HepG2 (cell line): ENCODE results near the gene FFAR1. TPM values are rescaled to one million over a fixed set of nuclear protein-coding genes. Genes with fewer than 3 reads are reported as not detected.

ENCODE experiments used
- CBX1 ChIP-seq: IDR thresholded peaks from one replicate; pipeline ENCODE4 v1.6.1; 2016; ENCODE audit warnings: antibody characterized with exemption, low read depth
- DPF2 ChIP-seq: sonication (generic); formaldehyde crosslinking; IDR thresholded peaks from 2 replicates; pipeline ENCODE4 v1.4.0; 2020; ENCODE audit warnings: mild to moderate bottlenecking, low read depth, missing genetic modification reagents, borderline replicate concordance
- FOXO4 ChIP-seq: sonication (generic); formaldehyde crosslinking; conservative IDR thresholded peaks from 2 replicates; pipeline ENCODE4 v1.8.1; 2023; ENCODE audit warnings: missing genetic modification reagents
- GATA4 ChIP-seq: sonication (generic); IDR thresholded peaks from 2 replicates; pipeline ENCODE4 v1.6.1; 2016; ENCODE audit warnings: antibody characterized with exemption, low read depth, borderline replicate concordance
- HIC2 ChIP-seq: sonication (generic); formaldehyde crosslinking; IDR thresholded peaks from 2 replicates; pipeline ENCODE4 v1.9.0; 2022; ENCODE audit warnings: low read depth, missing genetic modification reagents
- HNF1A ChIP-seq, 2 experiments: sonication (generic) in 1 of 2; formaldehyde crosslinking in 1 of 2; IDR thresholded peaks; 2 replicates each; pipeline versions ENCODE4 v1.4.0 to v1.6.1; 2016 to 2020; ENCODE audit warnings: borderline replicate concordance in 1 of 2, low read depth in 1 of 2, mild to moderate bottlenecking in 1 of 2, missing genetic modification reagents in 1 of 2
- HOXD1 ChIP-seq: sonication (generic); formaldehyde crosslinking; IDR thresholded peaks from 2 replicates; pipeline ENCODE4 v1.5.0; 2020; ENCODE audit warnings: missing genetic modification reagents
- KLF11 ChIP-seq: IDR thresholded peaks from 2 replicates; pipeline ENCODE4 v1.6.1; 2016; ENCODE audit warnings: missing compliant biosample characterization
- NR2C2 ChIP-seq: sonication (generic); formaldehyde crosslinking; IDR thresholded peaks from 2 replicates; pipeline ENCODE4 v1.4.0; 2020; ENCODE audit warnings: missing genetic modification reagents, mild to moderate bottlenecking, moderate library complexity, borderline replicate concordance
- RBAK ChIP-seq: sonication (generic); formaldehyde crosslinking; IDR thresholded peaks from 2 replicates; pipeline ENCODE4 v1.5.1; 2020; ENCODE audit warnings: mild to moderate bottlenecking, missing genetic modification reagents
- SNAPC2 ChIP-seq: sonication (generic); formaldehyde crosslinking; IDR thresholded peaks from 2 replicates; pipeline ENCODE4 v1.8.1; 2022; ENCODE audit warnings: mild to moderate bottlenecking, missing genetic modification reagents
- TFAP4 ChIP-seq: sonication (generic); IDR thresholded peaks from 2 replicates; pipeline ENCODE4 v1.6.1; 2016; ENCODE audit warnings: low read depth, borderline replicate concordance
- U2AF1 ChIP-seq: fragments of 200-400 bp; formaldehyde crosslinking; optimal IDR thresholded peaks from 2 replicates; pipeline ENCODE3; 2017; ENCODE audit warnings: mild to moderate bottlenecking, low read depth, low read length
- ZIK1 ChIP-seq: sonication (generic); formaldehyde crosslinking; IDR thresholded peaks from 2 replicates; pipeline ENCODE4 v1.5.0; 2020; ENCODE audit warnings: mild to moderate bottlenecking, low read depth, missing genetic modification reagents, borderline replicate concordance
- ZNF597 ChIP-seq: sonication (generic); formaldehyde crosslinking; IDR thresholded peaks from 2 replicates; pipeline ENCODE4 v1.5.0; 2020; ENCODE audit warnings: missing genetic modification reagents
- ZNF704 ChIP-seq: sonication (generic); formaldehyde crosslinking; IDR thresholded peaks from 2 replicates; pipeline ENCODE4 v1.8.1; 2023; ENCODE audit warnings: mild to moderate bottlenecking, inconsistent platforms, moderate library complexity, missing genetic modification reagents, borderline replicate concordance
- polyA plus RNA-seq, 8 experiments: library from polyadenylated mRNA; depleted of rRNA in 3 of 8; stranded (reverse) in 7 of 8; unstranded in 1 of 8; fragments of >200 nt; fragmentation: Illumina TruSeq in 4 of 8; extraction: Trizol in 4 of 8; gene quantifications; 2 replicates each; pipeline versions ENCODE4 v1.2.1 to v1.2.3, GENCODE V29; 2011 to 2016; ENCODE audit warnings: low read depth in 4 of 8, missing spikeins in 1 of 8, mixed read lengths in 1 of 8; ENCODE audit not compliant: insufficient read depth in 1 of 8
- total RNA-seq, 5 experiments: library from RNA; depleted of rRNA; stranded (reverse); fragments of >200 nt; fragmentation: Illumina TruSeq; extraction: Trizol; gene quantifications; 2 replicates each; pipeline ENCODE4 v1.2.3, GENCODE V29; 2016; ENCODE audit warnings: low read depth in 1 of 5

The FFAR1 gene
- total and polyA plus RNA-seq, 2 of the 13 experiments (the other 11 are each of a cell fraction or from before 2014, with no cell fraction given), result not detected

- TF ChIP-seq HNF1A (IDR thresholded peaks at IDR 0.05; ENCODE audit: low read depth) (no peak), HNF1A (CRISPR knock-in tag; IDR thresholded peaks at IDR 0.05; ENCODE audit: borderline replicate concordance) (no peak), RBAK (CRISPR knock-in tag) (no peak), ZNF597 (CRISPR knock-in tag) (no peak), SNAPC2 (CRISPR knock-in tag) (0 out of 2 replicates have a peak, but pooled peaks have one; percentile 41), HIC2 (CRISPR knock-in tag) (no peak), GATA4 (no peak), NR2C2 (CRISPR knock-in tag) (no peak), CBX1 (no peak), ZIK1 (no peak), DPF2 (CRISPR knock-in tag) (no peak), FOXO4 (CRISPR knock-in tag) (no peak), HOXD1 (CRISPR knock-in tag) (no peak), U2AF1 (no peak), ZNF704 (CRISPR knock-in tag) (no peak), TFAP4 (peak; percentile 19; the same call in 1 of the 2 replicates), KLF11 (no peak)
Observed at GRCh38 chr19:35395382-35396199, 47.9 kb downstream of the FFAR1 start (continued).
